Measurements from ENCODE around the gene MASP2. TPM values are rescaled to one million over a fixed set of nuclear protein-coding genes. Genes with fewer than 3 reads are reported as not detected.

Gene MASP2
- total RNA-seq, 1 donor = not detected

DNA sequence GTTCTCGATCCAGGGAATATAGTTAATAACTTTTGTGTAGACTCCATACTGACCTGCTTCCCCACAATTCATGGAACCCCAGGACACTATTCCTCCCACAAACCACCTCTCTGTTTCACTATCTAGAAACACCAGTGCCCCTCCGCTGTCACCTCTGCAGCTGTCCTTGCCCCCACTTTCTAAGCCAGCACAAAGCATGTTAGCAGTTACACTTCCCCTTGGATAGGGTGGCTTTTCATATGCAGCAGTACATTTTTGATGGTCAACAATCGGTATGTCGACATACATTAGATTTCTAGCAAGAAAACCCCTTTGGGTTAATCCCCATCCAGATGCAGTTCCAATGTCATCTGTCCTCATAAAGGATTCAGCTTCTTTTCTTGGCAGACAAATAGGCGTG lies 20.1 kb downstream of the MASP2 start:
- peaks cover 19% of the 10 kb centered on the region for H4K20me1 ChIP-seq (ENCODE audit: insufficient read depth, low read length)
- H3K27ac ChIP-seq (ENCODE audit: low read depth, low read length) = no peak overlapping the region
- H3K4me1 ChIP-seq (ENCODE audit: insufficient read depth, low read length) = no peaks in the 10 kb centered on the region
- no peaks in the 10 kb centered on the region for H3K79me2 ChIP-seq (ENCODE audit: insufficient read depth, low read length)
- H2AFZ ChIP-seq (ENCODE audit: low read length) = no peak overlapping the region
- H3K4me3 ChIP-seq (ENCODE audit: insufficient read depth, low read length) = no peak overlapping the region
- no peaks in the 10 kb centered on the region for H3K9me3 ChIP-seq (ENCODE audit: low read depth, low read length)
- no peaks in the 10 kb centered on the region for H3K27me3 ChIP-seq (ENCODE audit: insufficient read depth, low read length)
- no peak for DNase-seq (ENCODE audit: insufficient read length, low spot score, missing footprints)
- TF ChIP-seq, protein P1, sequence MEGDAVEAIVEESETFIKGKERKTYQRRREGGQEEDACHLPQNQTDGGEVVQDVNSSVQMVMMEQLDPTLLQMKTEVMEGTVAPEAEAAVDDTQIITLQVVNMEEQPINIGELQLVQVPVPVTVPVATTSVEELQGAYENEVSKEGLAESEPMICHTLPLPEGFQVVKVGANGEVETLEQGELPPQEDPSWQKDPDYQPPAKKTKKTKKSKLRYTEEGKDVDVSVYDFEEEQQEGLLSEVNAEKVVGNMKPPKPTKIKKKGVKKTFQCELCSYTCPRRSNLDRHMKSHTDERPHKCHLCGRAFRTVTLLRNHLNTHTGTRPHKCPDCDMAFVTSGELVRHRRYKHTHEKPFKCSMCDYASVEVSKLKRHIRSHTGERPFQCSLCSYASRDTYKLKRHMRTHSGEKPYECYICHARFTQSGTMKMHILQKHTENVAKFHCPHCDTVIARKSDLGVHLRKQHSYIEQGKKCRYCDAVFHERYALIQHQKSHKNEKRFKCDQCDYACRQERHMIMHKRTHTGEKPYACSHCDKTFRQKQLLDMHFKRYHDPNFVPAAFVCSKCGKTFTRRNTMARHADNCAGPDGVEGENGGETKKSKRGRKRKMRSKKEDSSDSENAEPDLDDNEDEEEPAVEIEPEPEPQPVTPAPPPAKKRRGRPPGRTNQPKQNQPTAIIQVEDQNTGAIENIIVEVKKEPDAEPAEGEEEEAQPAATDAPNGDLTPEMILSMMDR (IDR thresholded peaks at IDR 0.05; ENCODE audit: extremely low read depth, low read depth, low read length) = no peak
- H3K36me3 ChIP-seq (ENCODE audit: insufficient read depth, low read length) = peaks cover 54% of the 10 kb centered on the region
- H3K4me2 ChIP-seq (ENCODE audit: insufficient read depth, low read length) = no peak overlapping the region

DNA sequence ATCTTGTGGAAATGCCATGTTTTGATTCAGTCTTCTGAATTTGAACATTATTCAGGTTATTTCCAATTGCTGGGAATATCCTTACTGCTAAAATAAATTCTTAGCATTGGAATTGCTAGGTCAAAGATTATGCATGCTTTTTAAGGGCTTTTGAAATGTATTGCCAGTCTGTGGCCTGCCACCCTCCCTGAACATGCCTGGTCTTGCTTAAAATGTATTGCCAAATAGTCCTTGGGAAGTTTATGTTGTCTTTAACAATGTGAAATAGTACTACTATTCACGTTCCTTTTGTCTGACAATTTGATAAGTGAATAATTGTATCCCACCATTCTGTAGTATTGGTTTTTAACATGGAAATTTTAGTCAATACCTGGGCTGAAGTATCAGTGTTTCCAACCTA lies 21.0 kb downstream of the MASP2 start:
- Histone ChIP-seq H3K27ac (ENCODE audit: low read depth, low read length) (no peak overlapping the region), H3K79me2 (ENCODE audit: insufficient read depth, low read length) (no peaks in the 10 kb centered on the region), H4K20me1 (ENCODE audit: insufficient read depth, low read length) (peaks cover 23% of the 10 kb centered on the region), H3K4me3 (ENCODE audit: insufficient read depth, low read length) (no peak overlapping the region), H2AFZ (ENCODE audit: low read length) (no peak overlapping the region), H3K36me3 (ENCODE audit: insufficient read depth, low read length) (peaks cover 62% of the 10 kb centered on the region), H3K4me1 (ENCODE audit: insufficient read depth, low read length) (no peaks in the 10 kb centered on the region), H3K27me3 (ENCODE audit: insufficient read depth, low read length) (no peaks in the 10 kb centered on the region), H3K4me2 (ENCODE audit: insufficient read depth, low read length) (no peak overlapping the region), H3K9me3 (ENCODE audit: low read depth, low read length) (no peaks in the 10 kb centered on the region)
- TF ChIP-seq, protein P1 (IDR thresholded peaks at IDR 0.05; ENCODE audit: extremely low read depth, low read depth, low read length) = no peak
- DNase-seq (ENCODE audit: insufficient read length, low spot score, missing footprints) = no peak

DNA sequence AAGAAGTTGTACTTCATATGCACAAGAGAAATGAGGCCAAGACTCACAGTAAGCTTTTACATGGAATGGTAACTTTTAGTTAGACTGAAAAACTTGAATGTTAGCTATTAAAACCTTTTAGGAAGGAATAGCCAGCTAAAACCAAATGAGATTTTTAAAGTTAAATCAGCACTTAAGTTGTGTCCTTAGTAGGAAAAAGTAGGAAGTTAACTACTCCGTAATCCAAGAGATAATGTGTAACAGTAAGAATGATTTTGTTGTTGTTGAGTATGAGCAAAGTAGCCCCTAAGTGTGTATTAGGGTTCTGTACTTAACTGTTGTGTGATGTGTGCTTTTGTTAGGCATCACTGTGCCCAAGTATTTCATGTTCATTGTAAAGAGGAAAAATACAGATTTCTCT lies 21.4 kb downstream of the MASP2 start:
- Histone ChIP-seq H3K9me3 (ENCODE audit: low read depth, low read length) (no peaks in the 10 kb centered on the region), H3K4me1 (ENCODE audit: insufficient read depth, low read length) (no peaks in the 10 kb centered on the region), H2AFZ (ENCODE audit: low read length) (no peak overlapping the region), H3K27me3 (ENCODE audit: insufficient read depth, low read length) (no peaks in the 10 kb centered on the region), H3K4me3 (ENCODE audit: insufficient read depth, low read length) (no peak overlapping the region), H3K4me2 (ENCODE audit: insufficient read depth, low read length) (no peak overlapping the region), H3K79me2 (ENCODE audit: insufficient read depth, low read length) (no peaks in the 10 kb centered on the region), H4K20me1 (ENCODE audit: insufficient read depth, low read length) (peaks cover 27% of the 10 kb centered on the region), H3K27ac (ENCODE audit: low read depth, low read length) (no peak overlapping the region), H3K36me3 (ENCODE audit: insufficient read depth, low read length) (peaks cover 66% of the 10 kb centered on the region)
- no peak for DNase-seq (ENCODE audit: insufficient read length, low spot score, missing footprints)
- TF ChIP-seq, protein P1 (IDR thresholded peaks at IDR 0.05; ENCODE audit: extremely low read depth, low read depth, low read length) = no peak

DNA sequence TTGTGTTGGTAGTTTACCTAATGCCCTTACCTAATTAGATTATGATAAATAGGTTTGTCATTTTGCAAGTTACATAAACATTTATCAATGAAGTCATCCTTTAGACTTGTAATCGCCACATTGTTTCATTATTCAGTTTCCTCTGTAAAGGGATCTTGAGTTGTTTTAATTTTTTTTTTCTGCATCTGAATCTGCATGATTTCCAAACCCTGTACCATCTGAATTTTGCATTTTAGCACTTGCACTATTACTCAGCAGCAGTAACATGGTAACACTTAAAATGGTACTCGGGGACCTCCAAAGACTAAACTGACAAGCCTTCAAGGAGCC lies 22.2 kb downstream of the MASP2 start:
- DNase-seq (ENCODE audit: insufficient read length, low spot score, missing footprints) = no peak
- H3K4me2 ChIP-seq (ENCODE audit: insufficient read depth, low read length) = no peak overlapping the region
- peaks cover 73% of the 10 kb centered on the region for H3K36me3 ChIP-seq (ENCODE audit: insufficient read depth, low read length)
- no peak overlapping the region for H3K27ac ChIP-seq (ENCODE audit: low read depth, low read length)
- H4K20me1 ChIP-seq (ENCODE audit: insufficient read depth, low read length) = peaks cover 22% of the 10 kb centered on the region
- TF ChIP-seq, protein P1 (IDR thresholded peaks at IDR 0.05; ENCODE audit: extremely low read depth, low read depth, low read length) = no peak
- H3K9me3 ChIP-seq (ENCODE audit: low read depth, low read length) = no peaks in the 10 kb centered on the region
- H2AFZ ChIP-seq (ENCODE audit: low read length) = no peak overlapping the region
- H3K4me3 ChIP-seq (ENCODE audit: insufficient read depth, low read length) = no peak overlapping the region
- H3K79me2 ChIP-seq (ENCODE audit: insufficient read depth, low read length) = no peaks in the 10 kb centered on the region
- H3K4me1 ChIP-seq (ENCODE audit: insufficient read depth, low read length) = no peaks in the 10 kb centered on the region
- no peaks in the 10 kb centered on the region for H3K27me3 ChIP-seq (ENCODE audit: insufficient read depth, low read length)

Measured in osteoblast (primary cell).